Sciatic nerve (tissue), 2 donors: ENCODE data around the gene ZNF613. TPM values are rescaled to one million over a fixed set of nuclear protein-coding genes. Genes with fewer than 3 reads are reported as not detected.

ENCODE experiments used
- ATAC-seq: fragments of 200-7000 bp; cut with Tn5 transposase; one replicate; pipeline ENCODE4 v1.9.1; 2020; ENCODE audit warnings: mild to moderate bottlenecking, moderate library complexity
- DNase-seq: peaks from one replicate; pipeline ENCODE4 v3.0.0-alpha.2; 2020; ENCODE audit warnings: low spot score
- intact Hi-C: fragments of 100-400 bp; cut with DNase I; formaldehyde crosslinking; loops from one replicate; pipeline ENCODE4 v1.14.2; 2022
- total RNA-seq: library from RNA; stranded (reverse); fragmentation: NEBNext Ultra II Directional; extraction: Animal tissue kit (Norgen Biotek cat#: 25700); gene quantifications from one replicate; pipeline ENCODE4 v1.2.1, GENCODE V29; 2021
- donor health status: DM: no; HTN: no; CAD: no.
- donor health status: DM: no; HTN: no; CAD: no.

ZNF613 gene
- total RNA-seq, 1 donor from 2014 or later: 6.0 TPM

DNA sequence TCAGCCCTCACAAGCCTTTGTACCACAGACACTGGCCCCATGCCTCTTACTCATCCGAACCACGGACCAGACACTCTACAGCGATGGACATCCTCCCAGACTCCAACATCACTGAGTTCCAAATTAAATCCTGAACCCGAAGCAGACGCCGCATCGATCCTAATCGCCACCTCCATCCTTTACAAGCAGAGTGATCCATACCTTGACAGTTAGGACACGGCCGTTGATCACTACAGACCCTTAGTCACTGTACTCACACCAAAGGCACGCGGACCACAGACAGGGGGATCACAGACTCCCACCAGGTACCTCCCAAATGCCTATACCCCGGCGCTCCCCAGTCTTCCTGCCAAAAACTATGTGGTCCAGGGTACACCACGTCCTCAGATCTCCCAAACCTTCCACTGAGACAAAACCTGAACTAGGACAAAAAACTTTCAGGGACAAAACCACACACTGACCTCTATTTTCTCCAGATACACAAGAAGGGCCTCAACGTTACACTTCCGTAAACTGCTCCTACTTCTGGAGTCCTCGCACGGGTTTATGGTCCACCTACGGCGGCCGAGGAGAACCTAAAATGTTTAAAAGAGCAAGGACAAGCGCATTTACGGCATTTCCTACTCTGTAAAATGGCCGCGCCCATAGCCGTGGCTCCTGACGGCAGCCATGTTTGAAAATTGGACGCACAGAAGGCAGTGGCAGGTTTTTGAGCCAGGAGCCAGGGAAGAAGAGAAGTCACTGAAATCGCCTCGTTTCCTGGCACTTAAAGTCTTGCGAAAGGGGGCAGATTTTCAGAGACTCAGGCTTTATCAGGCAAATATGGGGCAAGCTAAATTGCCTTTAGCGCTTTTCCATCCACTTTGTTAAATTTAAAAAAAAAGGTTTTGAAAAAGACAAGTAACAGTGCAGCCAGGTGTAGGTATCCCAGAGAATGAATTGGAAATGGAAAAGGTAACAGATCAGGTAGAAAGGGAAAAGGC is 59.3 kb downstream of the ZNF613 start, which contains the start of gene ZNF350:
ZNF350 (minus strand) TSS at position 532 of the 983 bp plus-strand sequence. CDS start 12,480 bp downstream, outside the sequence.
- DNase-seq (peak; percentile 91), ATAC-seq (peak; percentile 100)
- intact Hi-C loops: no loop called here

DNA sequence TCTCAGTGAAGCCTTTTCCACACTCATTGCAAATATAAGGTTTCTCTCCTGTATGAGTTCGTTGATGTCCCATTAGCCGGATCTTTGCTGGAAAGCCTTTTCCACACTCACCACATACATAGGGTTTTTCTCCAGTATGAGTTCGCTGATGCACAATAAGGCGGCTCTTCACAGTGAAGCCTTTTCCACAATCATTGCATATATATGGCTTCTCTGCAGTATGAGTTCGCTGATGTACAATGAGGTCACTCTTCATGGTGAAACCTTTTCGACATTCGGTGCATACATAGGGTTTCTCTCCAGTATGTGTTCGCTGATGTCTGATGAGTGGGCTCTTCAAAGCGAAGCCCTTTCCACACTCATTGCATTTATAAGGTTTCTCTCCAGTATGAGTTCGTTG is 66.2 kb downstream of the ZNF613 start:
- intact Hi-C loops: no loop called here
- ATAC-seq: no peak
- DNase-seq: no peak

DNA sequence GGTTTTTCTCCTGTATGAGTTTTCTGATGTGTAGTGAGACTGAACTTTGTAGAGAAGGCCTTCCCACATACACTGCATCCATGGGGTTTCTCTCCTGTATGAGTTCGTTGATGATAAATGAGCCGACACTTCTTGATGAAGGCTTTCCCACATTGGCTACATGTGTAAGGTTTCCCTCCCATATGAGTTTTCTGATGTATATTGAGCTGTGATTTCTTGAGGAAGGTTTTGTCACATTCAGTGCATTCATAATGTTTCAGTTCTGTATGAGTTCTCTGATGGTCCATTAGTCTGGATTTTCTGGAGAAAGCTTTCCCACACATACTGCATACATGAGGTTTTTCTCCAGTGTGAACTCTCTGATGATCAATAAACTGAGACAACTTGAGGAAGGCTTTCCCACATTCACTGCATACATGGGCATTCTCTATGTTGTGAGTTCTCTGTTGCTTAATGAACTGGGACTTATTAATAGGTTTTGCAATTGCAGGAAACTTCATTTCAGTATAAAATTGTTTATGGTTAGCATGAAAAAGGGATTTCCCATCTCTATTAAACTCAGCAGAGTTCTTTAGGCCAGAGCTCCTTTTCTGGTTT is 66.9 kb downstream of the ZNF613 start:
- intact Hi-C loops: no loop called here
- ATAC-seq (no peak), DNase-seq (no peak)

Other genes with a start within 250 kb of the ZNF613 start
- 47.7 TPM for gene SPACA6, start 234.1 kb upstream of the ZNF613 start, total RNA-seq
- 0.58 TPM for gene HAS1, start 203.5 kb upstream of the ZNF613 start, total RNA-seq
- 15.5 TPM for gene FPR1, start 175.6 kb upstream of the ZNF613 start, total RNA-seq
- gene FPR2, start 166.3 kb upstream of the ZNF613 start, total RNA-seq: 2.4 TPM
- gene FPR3, start 132.3 kb upstream of the ZNF613 start, total RNA-seq: 8.8 TPM
- gene ZNF577, start 39.5 kb upstream of the ZNF613 start, total RNA-seq: 25.6 TPM
- 16.3 TPM for gene ZNF649, start 22.5 kb upstream of the ZNF613 start, total RNA-seq
- 16.0 TPM for gene ZNF350, start 59.4 kb downstream of the ZNF613 start, total RNA-seq
- 18.7 TPM for gene ZNF615, start 80.7 kb downstream of the ZNF613 start, total RNA-seq
- gene ZNF614, start 100.9 kb downstream of the ZNF613 start, total RNA-seq: 9.6 TPM
- 17.9 TPM for gene ZNF432, start 121.4 kb downstream of the ZNF613 start, total RNA-seq
- 38.3 TPM for gene ZNF841, start 168.3 kb downstream of the ZNF613 start, total RNA-seq
- gene ZNF616, start 212.5 kb downstream of the ZNF613 start, total RNA-seq: 12.8 TPM
- 19.7 TPM for gene ZNF836, start 244.1 kb downstream of the ZNF613 start, total RNA-seq